ENCODE results near the gene TMPRSS4. TPM values are rescaled to one million over a fixed set of nuclear protein-coding genes. Genes with fewer than 3 reads are reported as not detected.

Gene TMPRSS4
- total RNA-seq, 1 donor from 2014 or later: 12.1 TPM

DNA sequence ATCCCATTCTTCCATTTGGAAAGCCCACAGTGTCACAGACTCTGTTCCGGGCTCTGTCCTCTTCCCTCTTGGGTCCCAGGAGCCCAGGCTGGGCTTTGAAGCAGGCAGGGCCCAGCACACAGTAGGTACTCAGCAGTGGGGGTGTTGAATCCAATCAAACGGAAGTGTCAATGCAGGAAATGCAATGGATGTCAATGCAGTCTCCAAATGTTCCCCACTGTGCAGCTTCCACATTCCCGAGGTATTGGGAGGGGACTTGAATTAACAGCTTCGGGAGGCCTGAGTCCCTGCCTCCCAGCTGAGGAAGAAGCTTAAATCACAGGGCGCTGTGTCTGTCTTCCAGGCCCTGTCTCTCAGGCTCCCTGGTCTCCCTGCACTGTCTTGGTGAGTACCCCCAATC is 31.6 kb downstream of the TMPRSS4 start:
- Mint-ChIP-seq H3K4me1 (ENCODE audit: low read depth) (no peaks in the 10 kb centered on the region), H3K4me3 (ENCODE audit: low read depth) (no peak overlapping the region), H3K36me3 (ENCODE audit: insufficient read depth) (peaks cover 2% of the 10 kb centered on the region), H3K9me3 (ENCODE audit: low read depth) (no peaks in the 10 kb centered on the region), H3K27me3 (peaks cover 13% of the 10 kb centered on the region), H3K27ac (no peak overlapping the region)
- TF ChIP-seq, protein P1, sequence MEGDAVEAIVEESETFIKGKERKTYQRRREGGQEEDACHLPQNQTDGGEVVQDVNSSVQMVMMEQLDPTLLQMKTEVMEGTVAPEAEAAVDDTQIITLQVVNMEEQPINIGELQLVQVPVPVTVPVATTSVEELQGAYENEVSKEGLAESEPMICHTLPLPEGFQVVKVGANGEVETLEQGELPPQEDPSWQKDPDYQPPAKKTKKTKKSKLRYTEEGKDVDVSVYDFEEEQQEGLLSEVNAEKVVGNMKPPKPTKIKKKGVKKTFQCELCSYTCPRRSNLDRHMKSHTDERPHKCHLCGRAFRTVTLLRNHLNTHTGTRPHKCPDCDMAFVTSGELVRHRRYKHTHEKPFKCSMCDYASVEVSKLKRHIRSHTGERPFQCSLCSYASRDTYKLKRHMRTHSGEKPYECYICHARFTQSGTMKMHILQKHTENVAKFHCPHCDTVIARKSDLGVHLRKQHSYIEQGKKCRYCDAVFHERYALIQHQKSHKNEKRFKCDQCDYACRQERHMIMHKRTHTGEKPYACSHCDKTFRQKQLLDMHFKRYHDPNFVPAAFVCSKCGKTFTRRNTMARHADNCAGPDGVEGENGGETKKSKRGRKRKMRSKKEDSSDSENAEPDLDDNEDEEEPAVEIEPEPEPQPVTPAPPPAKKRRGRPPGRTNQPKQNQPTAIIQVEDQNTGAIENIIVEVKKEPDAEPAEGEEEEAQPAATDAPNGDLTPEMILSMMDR (IDR thresholded peaks at IDR 0.05; ENCODE audit: unreplicated experiment): no peak
- DNase-seq (ENCODE audit: low spot score, unreplicated experiment): no peak

DNA sequence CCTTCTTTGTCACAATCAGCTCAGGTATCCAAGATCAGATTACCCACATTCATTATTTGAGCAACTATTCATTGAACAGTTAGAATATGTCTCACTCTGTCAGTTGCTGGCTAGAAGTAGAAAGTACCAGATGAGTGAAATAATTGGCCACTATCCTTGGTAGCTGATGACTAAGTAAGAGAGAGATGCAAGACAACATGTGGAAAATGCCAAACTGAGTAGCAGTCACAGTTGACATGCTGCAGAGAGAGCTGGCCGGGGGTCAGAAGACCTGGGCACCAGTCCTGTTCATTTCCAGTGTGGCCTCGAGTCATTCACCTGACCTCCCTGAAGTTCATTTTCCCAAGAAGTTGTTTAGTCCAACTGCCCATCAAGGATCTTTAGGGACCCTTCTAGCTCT is 32.4 kb downstream of the TMPRSS4 start:
- Mint-ChIP-seq H3K4me1 (ENCODE audit: low read depth) (no peaks in the 10 kb centered on the region), H3K27ac (no peak overlapping the region), H3K27me3 (peaks cover 13% of the 10 kb centered on the region), H3K36me3 (ENCODE audit: insufficient read depth) (peaks cover 2% of the 10 kb centered on the region), H3K4me3 (ENCODE audit: low read depth) (no peak overlapping the region), H3K9me3 (ENCODE audit: low read depth) (no peaks in the 10 kb centered on the region)
- TF ChIP-seq, protein P1 (IDR thresholded peaks at IDR 0.05; ENCODE audit: unreplicated experiment): no peak
- no peak for DNase-seq (ENCODE audit: low spot score, unreplicated experiment)

DNA sequence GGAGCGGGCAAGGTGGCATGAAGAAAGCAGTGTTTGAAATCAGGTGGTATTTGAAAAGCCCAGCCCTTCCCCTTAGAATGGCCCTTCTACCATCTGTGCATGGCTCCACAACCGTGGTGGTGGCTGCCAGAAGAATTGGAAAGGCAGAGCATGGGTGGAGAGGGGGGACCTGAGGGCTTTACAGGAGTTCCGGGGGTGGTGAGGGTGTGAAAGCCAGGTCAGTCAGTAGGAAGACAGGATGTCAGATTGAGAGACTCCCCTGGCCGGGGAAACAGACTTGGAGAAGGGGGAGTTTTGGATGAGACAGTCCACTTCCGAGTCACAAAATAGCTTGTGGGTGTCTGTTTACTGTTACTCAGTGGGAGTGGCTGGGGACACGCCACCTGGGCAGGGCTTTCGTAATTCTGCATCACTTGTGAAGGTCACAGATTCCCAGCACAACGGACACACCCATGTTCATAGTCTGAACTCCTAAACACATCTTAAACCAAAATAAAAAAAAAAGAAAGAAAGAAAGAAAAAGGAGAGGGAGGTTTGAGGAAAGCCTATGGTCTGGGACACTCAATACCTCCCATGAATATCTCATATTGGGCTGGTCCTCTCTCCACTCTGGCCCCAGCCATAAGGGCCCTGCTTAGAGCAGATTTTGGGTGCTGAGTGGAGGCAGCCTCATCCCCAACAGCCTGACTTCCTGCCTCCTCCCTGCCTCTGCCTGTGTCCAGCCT is 34.3 kb downstream of the TMPRSS4 start:
- TF ChIP-seq, protein P1 (IDR thresholded peaks at IDR 0.05; ENCODE audit: unreplicated experiment): no peak
- no peak for DNase-seq (ENCODE audit: low spot score, unreplicated experiment)
- Mint-ChIP-seq H3K4me1 (ENCODE audit: low read depth) (no peaks in the 10 kb centered on the region), H3K9me3 (ENCODE audit: low read depth) (no peaks in the 10 kb centered on the region), H3K27ac (no peak overlapping the region), H3K36me3 (ENCODE audit: insufficient read depth) (peaks cover 2% of the 10 kb centered on the region), H3K27me3 (peaks cover 15% of the 10 kb centered on the region), H3K4me3 (ENCODE audit: low read depth) (no peak overlapping the region)

DNA sequence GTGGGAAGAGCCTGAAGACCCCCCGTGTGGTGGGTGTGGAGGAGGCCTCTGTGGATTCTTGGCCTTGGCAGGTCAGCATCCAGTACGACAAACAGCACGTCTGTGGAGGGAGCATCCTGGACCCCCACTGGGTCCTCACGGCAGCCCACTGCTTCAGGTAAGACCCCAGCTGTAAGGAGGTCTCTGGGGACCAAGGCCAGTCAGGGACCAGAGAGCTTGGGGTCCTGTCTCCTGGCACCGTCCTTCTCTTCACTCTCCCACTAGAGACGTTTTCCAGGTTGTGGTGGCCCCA is 34.8 kb downstream of the TMPRSS4 start:
- Mint-ChIP-seq H3K9me3 (ENCODE audit: low read depth) (no peaks in the 10 kb centered on the region), H3K27ac (no peak overlapping the region), H3K4me1 (ENCODE audit: low read depth) (no peaks in the 10 kb centered on the region), H3K27me3 (peaks cover 15% of the 10 kb centered on the region), H3K36me3 (ENCODE audit: insufficient read depth) (peaks cover 2% of the 10 kb centered on the region), H3K4me3 (ENCODE audit: low read depth) (no peak overlapping the region)
- TF ChIP-seq, protein P1 (IDR thresholded peaks at IDR 0.05; ENCODE audit: unreplicated experiment): no peak
- no peak for DNase-seq (ENCODE audit: low spot score, unreplicated experiment)

DNA sequence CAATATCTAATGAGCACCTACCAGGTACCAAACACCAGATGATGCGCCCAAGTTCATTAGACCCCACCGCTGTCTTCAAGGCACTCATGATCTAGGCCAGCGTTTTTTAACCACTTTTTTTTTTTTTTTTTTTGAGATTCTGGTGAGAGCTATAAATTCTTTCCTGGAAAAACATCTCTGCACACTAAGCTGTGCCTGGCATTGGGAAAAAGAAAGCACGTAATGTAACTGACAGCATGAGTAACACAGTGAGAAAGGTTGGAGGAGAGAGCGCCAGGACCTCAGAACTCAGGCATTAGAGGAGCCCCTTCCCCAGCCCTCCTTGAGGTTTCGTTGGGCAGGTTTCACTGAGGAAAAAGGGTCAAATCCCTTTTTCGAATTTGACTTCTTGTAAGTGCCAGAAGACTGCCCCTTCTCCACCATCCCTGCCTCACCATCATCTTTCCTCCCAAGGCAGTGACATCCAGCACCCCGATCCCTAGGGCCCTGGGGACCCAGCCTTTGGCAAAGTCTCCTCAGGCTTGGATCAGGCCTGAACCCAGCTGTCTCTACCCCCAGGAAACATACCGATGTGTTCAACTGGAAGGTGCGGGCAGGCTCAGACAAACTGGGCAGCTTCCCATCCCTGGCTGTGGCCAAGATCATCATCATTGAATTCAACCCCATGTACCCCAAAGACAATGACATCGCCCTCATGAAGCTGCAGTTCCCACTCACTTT is 36.0 kb downstream of the TMPRSS4 start:
- H3K4me3 Mint-ChIP-seq (ENCODE audit: low read depth): no peak overlapping the region
- H3K9me3 Mint-ChIP-seq (ENCODE audit: low read depth): no peaks in the 10 kb centered on the region
- peaks cover 2% of the 10 kb centered on the region for H3K36me3 Mint-ChIP-seq (ENCODE audit: insufficient read depth)

More for the DNA sequence above, 36.0 kb downstream of the TMPRSS4 start:
- Mint-ChIP-seq H3K27me3 (peaks cover 17% of the 10 kb centered on the region), H3K4me1 (ENCODE audit: low read depth) (no peaks in the 10 kb centered on the region), H3K27ac (no peak overlapping the region)
- TF ChIP-seq, protein P1 (IDR thresholded peaks at IDR 0.05; ENCODE audit: unreplicated experiment): no peak
- no peak for DNase-seq (ENCODE audit: low spot score, unreplicated experiment)

Data from progenitor cell of endocrine pancreas (in vitro differentiated cells).